SK-N-SH (cell line): ENCODE data around the gene ZNF655. TPM values are rescaled to one million over a fixed set of nuclear protein-coding genes. Genes with fewer than 3 reads are reported as not detected.

Source experiments
- CTCF ChIA-PET: fragments of 300-600, 350-600 bp; formaldehyde crosslinking; extraction: SDS; loops from one replicate; lab custom pipeline; 2021; lab: Yijun Ruan, JAX
- POLR2A ChIA-PET: fragments of 350-600 bp; sonication (Branson Sonifier 250); formaldehyde crosslinking; extraction: SDS; loops from one replicate; lab custom pipeline; 2020; ENCODE audit warnings: antibody characterized with exemption, inconsistent platforms; lab: Yijun Ruan, JAX
- DNase-seq: peaks from one replicate; pipeline ENCODE4 v3.0.0; 2012
- H2AFZ ChIP-seq: fragments of 200-600 bp; sonication (generic); 2 replicates; pipeline ENCODE4 v1.8.1; 2016; ENCODE audit warnings: antibody characterized with exemption, mild to moderate bottlenecking, low read depth
- H3F3A ChIP-seq: fragments of 200-600 bp; sonication (generic); replicated peaks from 2 replicates; pipeline ENCODE3; 2016; ENCODE audit warnings: antibody characterized with exemption, mild to moderate bottlenecking; ENCODE audit not compliant: insufficient read depth
- H3K27ac ChIP-seq, 2 experiments: fragments of 200-500 bp in 1 of 2; fragments of 200-600 bp in 1 of 2; sonication (Bioruptor generic) in 1 of 2; sonication (generic), shearing (Covaris generic) in 1 of 2; 2 replicates each; pipeline versions ENCODE4 v1.5.1 to v1.6.1; 2014 to 2016; ENCODE audit warnings: low read depth in 2 of 2, inconsistent platforms in 1 of 2, low read length in 1 of 2, mild to moderate bottlenecking in 1 of 2, mixed read lengths in 1 of 2
- H3K27me3 ChIP-seq: fragments of 200-600 bp; sonication (generic), shearing (Covaris generic); 2 replicates; pipeline ENCODE4 v1.6.1; 2016; ENCODE audit warnings: mixed run types; ENCODE audit not compliant: insufficient read depth
- H3K36me3 ChIP-seq, 2 experiments: fragments of 200-500 bp in 1 of 2; fragments of 200-600 bp in 1 of 2; sonication (Bioruptor generic) in 1 of 2; sonication (generic) in 1 of 2; replicated peaks in 1 of 2; 2 replicates each; pipeline versions ENCODE3 to v1.5.1; 2014 to 2016; ENCODE audit warnings: low read length in 1 of 2, mild to moderate bottlenecking in 1 of 2; ENCODE audit not compliant: insufficient read depth in 2 of 2, control insufficient read depth in 1 of 2
- H3K4me1 ChIP-seq, 2 experiments: fragments of 200-500 bp in 1 of 2; fragments of 200-600 bp in 1 of 2; sonication (Bioruptor generic) in 1 of 2; sonication (generic), shearing (Covaris generic) in 1 of 2; 2 replicates each; pipeline versions ENCODE4 v1.5.1 to v1.6.1; 2014 to 2016; ENCODE audit warnings: low read depth in 1 of 2, low read length in 1 of 2, mixed run types in 1 of 2; ENCODE audit not compliant: insufficient read depth in 2 of 2, control insufficient read depth in 1 of 2
- H3K4me2 ChIP-seq: fragments of 200-600 bp; sonication (generic), shearing (Covaris generic); 2 replicates; pipeline ENCODE4 v1.6.1; 2017; ENCODE audit warnings: mixed run types
- H3K4me3 ChIP-seq, 2 experiments: fragments of 200-500 bp in 1 of 2; fragments of 200-600 bp in 1 of 2; sonication (Bioruptor generic) in 1 of 2; sonication (generic), shearing (Covaris generic) in 1 of 2; 2 replicates each; pipeline versions ENCODE4 v1.5.1 to v1.8.1; 2014 to 2016; ENCODE audit warnings: low read depth in 2 of 2, inconsistent platforms in 1 of 2, low read length in 1 of 2, mild to moderate bottlenecking in 1 of 2, mixed read lengths in 1 of 2, moderate library complexity in 1 of 2
- H3K79me2 ChIP-seq: fragments of 200-600 bp; sonication (generic); 2 replicates; pipeline ENCODE4 v1.8.1; 2017; ENCODE audit warnings: mild to moderate bottlenecking; ENCODE audit not compliant: insufficient read depth
- H3K9ac ChIP-seq: fragments of 200-600 bp; sonication (generic); 2 replicates; pipeline ENCODE4 v1.6.1; 2017; ENCODE audit warnings: mixed run types
- H3K9me2 ChIP-seq: fragments of 200-600 bp; sonication (generic); 2 replicates; pipeline ENCODE4 v1.6.1; 2017; ENCODE audit warnings: mixed run types
- H3K9me3 ChIP-seq: fragments of 200-600 bp; sonication (generic); 2 replicates; pipeline ENCODE4 v1.6.1; 2017; ENCODE audit warnings: mixed run types, mild to moderate bottlenecking, moderate library complexity
- H4K20me1 ChIP-seq: fragments of 200-600 bp; sonication (generic); 2 replicates; pipeline ENCODE4 v1.6.1; 2017; ENCODE audit warnings: mild to moderate bottlenecking, mixed run types; ENCODE audit not compliant: insufficient read depth
- EP300 ChIP-seq, 2 experiments: IDR thresholded peaks; 2 replicates each; pipeline versions ENCODE4 v1.4.0 to v1.6.1; 2012; ENCODE audit warnings: borderline replicate concordance in 1 of 2, low read depth in 1 of 2, low read length in 1 of 2
- EZH2phosphoT487 ChIP-seq: fragments of 200-600 bp; sonication (generic); IDR thresholded peaks from 2 replicates; pipeline ENCODE4 v1.6.1; 2017; ENCODE audit warnings: low read depth, mixed run types, mild to moderate bottlenecking, antibody characterized with exemption, moderate library complexity, borderline replicate concordance
- FOXJ3 ChIP-seq: sonication (generic); formaldehyde crosslinking; IDR thresholded peaks from 2 replicates; pipeline ENCODE4 v1.5.1; 2020; ENCODE audit warnings: mild to moderate bottlenecking, missing genetic modification reagents
- MAX ChIP-seq: IDR thresholded peaks from 2 replicates; pipeline ENCODE4 v1.4.0; 2012; ENCODE audit warnings: low read depth
- MXI1 ChIP-seq: IDR thresholded peaks from 2 replicates; pipeline ENCODE4 v1.6.1; 2012; ENCODE audit warnings: mild to moderate bottlenecking, low read depth, low read length, improper control_type of control experiment
- NRF1 ChIP-seq: IDR thresholded peaks from 2 replicates; pipeline ENCODE4 v1.6.1; 2012; ENCODE audit warnings: low read depth, mild to moderate bottlenecking, low read length
- PBX3 ChIP-seq: IDR thresholded peaks from 2 replicates; pipeline ENCODE4; 2012
- POLR2AphosphoS5 ChIP-seq: IDR thresholded peaks from 2 replicates; pipeline ENCODE4 v1.6.1; 2012; ENCODE audit warnings: low read depth, low read length
- RAD21 ChIP-seq: IDR thresholded peaks from 2 replicates; pipeline ENCODE4 v1.6.1; 2012; ENCODE audit warnings: mild to moderate bottlenecking, low read length
- RXRA ChIP-seq: IDR thresholded peaks from 2 replicates; pipeline ENCODE4 v1.4.0; 2012; ENCODE audit warnings: low read depth, mild to moderate bottlenecking, borderline replicate concordance
- SIN3A ChIP-seq: IDR thresholded peaks from 2 replicates; pipeline ENCODE4 v1.6.1; 2012; ENCODE audit warnings: low read depth, mild to moderate bottlenecking, low read length, moderate library complexity, borderline replicate concordance
- ZBTB33 ChIP-seq: IDR thresholded peaks from 2 replicates; pipeline ENCODE4 v1.4.0; 2012; ENCODE audit warnings: low read depth, borderline replicate concordance
- WGBS: methylation state at CpG from one replicate; pipeline ENCODE4 v1.1.6; 2017; ENCODE audit warnings: low lambda C conversion rate; 5-methylcytosine and 5-hydroxymethylcytosine counted together
- polyA plus RNA-seq, 3 experiments: library from polyadenylated mRNA; depleted of rRNA; stranded (reverse); fragments of >200 nt; gene quantifications; 2 replicates each; pipeline ENCODE4 v1.2.3, GENCODE V29; 2012

ZNF655 gene
- polyA plus RNA-seq, 1 of the 3 experiments (the other 2 are of a cell fraction) = 113 TPM

- no peak for TF ChIP-seq NRF1
These were observed 17.9 kb upstream of the ZNF655 start (continued) for GRCh38 chr7:99540542-99540941.

GRCh38 chr7:99541212-99541611, 17.2 kb upstream of the ZNF655 start:
- H3K9me2 ChIP-seq = no peaks in the 10 kb centered on the region
- no peak overlapping the region for H2AFZ ChIP-seq
- no peaks in the 10 kb centered on the region; the same call in 1 of the 2 replicates for H3K9me3 ChIP-seq
- no peak for TF ChIP-seq EZH2phosphoT487
- no peak for TF ChIP-seq RXRA
- no peak for TF ChIP-seq FOXJ3 (CRISPR knock-in tag)
- TF ChIP-seq PBX3 = no peak
- TF ChIP-seq EP300 (IDR thresholded peaks at IDR 0.05; ENCODE audit: borderline replicate concordance in 1 of 2, low read depth in 1 of 2, low read length in 1 of 2) = no peak
- no peak for TF ChIP-seq MXI1
- no peak for TF ChIP-seq SIN3A
- no peak for TF ChIP-seq POLR2AphosphoS5
- TF ChIP-seq ZBTB33 = no peak
- no peak for TF ChIP-seq MAX
- TF ChIP-seq RAD21 = no peak
- ChIA-PET CTCF (interaction anchor here (1.1 kb wide), 1 partner anchor 16 kb away, joined by 3 read pairs; no protein-coding TSS in a partner anchor), POLR2A (no interaction called here)
- no peak overlapping the region for H3K9ac ChIP-seq
- DNase-seq = no peak
- no peak overlapping the region for H3K4me3 ChIP-seq
- no peak overlapping the region for H3K27ac ChIP-seq
- H3K27me3 ChIP-seq = no peaks in the 10 kb centered on the region
- H4K20me1 ChIP-seq = no peaks in the 10 kb centered on the region
- no peak overlapping the region for H3K4me2 ChIP-seq
- 76% methylated on average over 9 of the region's 9 CpGs for WGBS
- peaks cover 8% of the 10 kb centered on the region for H3F3A ChIP-seq
- no peaks in the 10 kb centered on the region for H3K79me2 ChIP-seq
- H3K36me3 ChIP-seq = peaks cover 0 to 28% of the 10 kb centered on the region in 2 experiments
- no peaks in the 10 kb centered on the region for H3K4me1 ChIP-seq
